GM21515 (cell line): ENCODE measurements around the gene RNF186.
"Not testable (repeated sequence)": the region's sequence is repeated elsewhere in the genome, so short reads cannot be mapped to it uniquely, and the experiment has no call there.

Experiments
- ATAC-seq: cut with Tn5 transposase; IDR thresholded peaks from one replicate; pipeline ENCODE4 v1.9.1; 2021; ENCODE audit not compliant: unreplicated experiment

RNF186 gene, protein sequence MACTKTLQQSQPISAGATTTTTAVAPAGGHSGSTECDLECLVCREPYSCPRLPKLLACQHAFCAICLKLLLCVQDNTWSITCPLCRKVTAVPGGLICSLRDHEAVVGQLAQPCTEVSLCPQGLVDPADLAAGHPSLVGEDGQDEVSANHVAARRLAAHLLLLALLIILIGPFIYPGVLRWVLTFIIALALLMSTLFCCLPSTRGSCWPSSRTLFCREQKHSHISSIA

DNA sequence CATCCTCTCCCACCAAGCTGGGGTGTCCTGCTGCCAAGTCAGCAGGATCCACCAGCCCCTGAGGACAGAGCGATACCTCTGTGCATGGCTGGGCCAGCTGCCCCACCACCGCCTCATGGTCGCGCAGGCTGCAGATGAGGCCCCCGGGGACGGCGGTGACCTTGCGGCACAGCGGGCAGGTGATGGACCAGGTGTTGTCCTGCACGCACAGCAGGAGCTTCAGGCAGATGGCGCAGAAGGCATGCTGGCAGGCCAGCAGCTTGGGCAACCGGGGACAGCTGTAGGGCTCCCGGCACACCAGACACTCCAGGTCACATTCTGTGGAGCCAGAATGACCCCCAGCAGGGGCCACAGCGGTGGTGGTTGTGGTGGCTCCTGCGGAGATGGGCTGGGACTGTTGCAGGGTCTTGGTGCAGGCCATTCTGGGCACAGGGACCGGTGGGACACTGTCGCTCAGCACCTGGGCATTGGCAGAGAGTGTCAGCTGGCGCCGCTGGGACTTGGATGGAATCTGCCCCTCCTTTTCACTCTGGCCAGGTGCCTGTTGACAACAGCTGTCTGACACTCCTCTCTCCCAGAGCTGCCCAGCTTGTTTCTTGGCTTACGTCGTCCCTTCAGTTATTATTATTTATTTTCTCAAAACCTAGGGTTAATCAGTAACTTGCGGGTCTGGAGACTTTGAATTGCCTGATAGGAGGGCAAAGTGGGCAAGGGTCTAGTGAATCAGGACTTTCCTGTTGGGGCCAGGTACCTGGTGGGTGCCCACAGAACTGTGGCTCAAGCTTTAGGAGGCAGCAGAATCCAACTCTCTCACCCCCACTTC lies at the start of gene RNF186:
Gene RNF186 (minus strand): TSS at position 603 of the 823 bp plus-strand sequence. CDS start 182 bp downstream, at position 421.
- no peak for ATAC-seq

DNA sequence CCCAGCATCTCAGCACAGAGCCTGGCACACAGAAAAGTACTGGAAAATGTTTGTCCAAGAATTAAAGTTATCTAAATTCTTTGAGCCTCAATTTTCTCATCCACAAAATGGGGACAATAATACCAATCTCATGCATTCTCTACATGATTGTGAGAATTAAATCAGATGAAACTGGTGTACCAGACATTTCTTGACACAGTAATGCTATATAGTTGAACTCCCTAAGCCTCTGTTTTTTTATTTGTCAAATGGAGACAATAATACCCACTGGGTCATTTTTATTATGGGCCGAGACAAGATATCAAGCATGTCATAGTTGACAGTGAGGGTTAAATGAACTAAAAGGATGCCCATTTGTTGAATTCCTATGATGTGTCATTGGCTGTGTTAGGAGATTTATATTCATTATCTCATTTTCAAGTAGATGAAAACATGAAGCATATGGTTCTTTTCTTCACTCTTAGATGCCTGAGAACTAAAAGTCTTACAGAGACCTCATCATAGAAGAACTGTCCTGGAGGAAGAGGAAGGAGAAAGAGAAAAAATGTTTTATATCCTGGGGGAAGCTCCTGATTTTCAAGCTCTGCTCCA lies 49.6 kb upstream of the RNF186 start:
- ATAC-seq, result no peak

DNA sequence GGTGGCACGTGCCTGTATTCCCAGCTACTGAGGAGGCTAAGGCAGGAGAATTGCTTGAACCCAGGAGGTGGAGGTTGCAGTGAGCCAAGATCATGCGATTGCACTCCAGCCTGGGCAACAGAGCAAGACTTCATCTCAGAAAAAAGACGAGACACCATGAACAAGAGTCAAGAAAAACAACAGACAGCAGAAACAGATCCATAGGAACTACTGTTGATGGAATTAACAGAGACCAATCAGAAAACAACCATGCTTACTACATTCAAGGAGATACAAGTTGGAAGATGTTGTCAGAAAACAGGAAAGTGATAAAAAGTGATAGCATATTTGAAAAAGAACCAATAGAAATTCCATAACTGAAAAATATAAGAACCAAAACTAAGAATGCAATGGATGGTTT lies 47.9 kb upstream of the RNF186 start:
- ATAC-seq, result no peak

DNA sequence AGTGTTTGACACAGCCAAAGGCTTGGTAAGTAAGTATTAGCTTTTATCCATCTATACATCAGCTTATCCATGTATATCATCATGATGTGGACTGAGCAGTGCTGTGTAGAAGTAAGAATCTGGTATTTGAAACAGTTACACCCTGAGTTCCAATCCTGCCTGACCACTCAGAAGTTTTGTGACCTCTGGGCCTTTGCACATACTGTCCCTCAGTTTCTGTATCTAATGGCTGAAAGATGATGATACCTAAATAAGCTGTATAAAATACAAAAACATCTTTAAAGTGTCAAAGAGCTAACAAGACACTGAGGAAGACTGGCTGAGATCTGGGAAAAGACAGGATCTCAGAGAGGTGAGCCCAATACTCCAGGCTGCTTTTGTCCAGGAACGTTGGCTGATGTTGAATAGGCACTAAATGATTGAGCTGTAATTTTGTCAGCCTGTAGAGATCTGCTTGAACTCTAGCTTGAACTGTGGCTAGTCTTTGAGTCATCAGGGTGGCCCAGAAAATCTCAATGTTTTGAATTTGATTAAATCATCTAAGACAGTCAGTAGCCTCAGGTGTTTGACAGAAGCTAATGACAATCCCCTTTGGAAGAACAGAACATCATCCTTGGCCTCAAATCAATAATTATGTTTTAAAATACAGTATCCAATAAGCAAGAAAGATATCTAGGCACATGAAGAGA lies 46.9 kb upstream of the RNF186 start:
- ATAC-seq, result no peak

DNA sequence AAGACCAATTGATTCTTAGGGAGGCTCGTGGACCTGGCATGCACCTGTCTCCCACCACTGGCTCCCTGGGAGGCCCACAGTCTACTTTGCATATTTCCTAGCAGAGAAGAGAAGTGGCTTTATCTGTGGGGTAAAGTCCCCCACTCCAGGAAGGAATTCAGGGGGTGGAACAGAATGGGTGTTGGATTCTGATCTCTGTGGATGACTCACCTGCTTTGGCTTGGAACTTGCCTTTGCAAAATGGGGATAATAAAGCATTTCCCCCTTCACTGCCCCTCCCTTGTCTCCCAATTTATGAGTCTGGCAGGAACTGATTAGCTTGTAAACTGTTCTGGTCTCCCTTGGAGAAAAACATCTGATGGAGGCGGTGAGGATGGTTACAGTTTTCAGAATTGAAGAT lies 46.0 kb upstream of the RNF186 start:
- no peak for ATAC-seq

DNA sequence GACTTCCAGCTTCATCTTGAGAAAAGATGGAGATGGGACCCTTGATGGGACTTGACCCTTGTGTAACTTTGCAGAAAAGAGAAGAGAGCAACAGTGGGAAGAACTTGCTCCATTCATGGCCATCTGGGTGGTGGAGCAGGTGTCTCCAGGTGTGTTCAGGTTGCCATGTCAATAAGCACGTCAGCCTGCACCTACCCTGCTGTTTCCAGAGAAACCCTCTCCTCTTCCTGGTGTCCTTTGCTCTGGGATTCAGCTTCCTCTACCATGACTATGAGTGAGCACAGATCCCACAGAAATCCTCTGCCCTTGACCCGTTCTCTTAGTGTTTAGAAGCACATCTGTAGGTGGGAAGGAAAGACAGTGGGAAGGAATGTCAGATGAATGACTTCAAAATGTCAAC lies 45.3 kb upstream of the RNF186 start:
- ATAC-seq, result no peak

DNA sequence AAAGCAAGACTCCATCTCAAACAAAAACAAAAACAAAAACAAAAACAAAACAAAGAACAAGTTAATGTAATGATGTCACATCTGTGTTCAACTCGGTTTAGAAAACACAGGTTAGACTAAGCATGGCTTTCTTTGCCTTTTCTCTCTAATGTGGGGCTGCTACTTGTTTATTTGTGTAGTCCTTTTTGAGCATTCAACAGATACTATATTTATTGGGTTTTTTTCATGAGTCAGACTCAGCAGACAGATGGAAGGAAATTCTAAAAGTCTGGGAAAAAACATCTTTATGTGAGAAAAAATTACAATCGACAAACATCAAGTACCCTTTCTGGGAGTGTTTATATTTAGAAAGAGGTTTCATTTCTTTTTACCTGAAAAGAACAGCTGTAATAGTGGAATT lies 44.8 kb upstream of the RNF186 start:
- no peak for ATAC-seq

DNA sequence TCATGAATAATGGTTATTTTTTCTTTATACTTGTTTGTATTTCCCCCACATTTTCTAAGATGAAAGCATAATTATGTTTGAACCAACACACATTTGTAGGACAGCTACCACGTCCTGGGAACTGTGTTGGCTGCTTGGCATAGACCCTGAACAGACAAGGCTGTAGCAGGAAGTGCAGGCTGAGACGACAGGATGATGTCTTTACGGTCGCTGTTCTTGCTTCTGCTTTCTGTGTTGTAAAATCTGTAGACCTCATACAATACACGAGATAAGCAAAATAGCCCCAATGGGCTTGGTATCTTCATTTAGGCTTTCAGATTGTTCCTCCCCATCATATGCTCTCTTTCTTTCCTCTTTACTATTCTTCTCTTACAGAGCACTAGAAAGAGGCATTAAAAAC lies 43.8 kb upstream of the RNF186 start:
- no peak for ATAC-seq

DNA sequence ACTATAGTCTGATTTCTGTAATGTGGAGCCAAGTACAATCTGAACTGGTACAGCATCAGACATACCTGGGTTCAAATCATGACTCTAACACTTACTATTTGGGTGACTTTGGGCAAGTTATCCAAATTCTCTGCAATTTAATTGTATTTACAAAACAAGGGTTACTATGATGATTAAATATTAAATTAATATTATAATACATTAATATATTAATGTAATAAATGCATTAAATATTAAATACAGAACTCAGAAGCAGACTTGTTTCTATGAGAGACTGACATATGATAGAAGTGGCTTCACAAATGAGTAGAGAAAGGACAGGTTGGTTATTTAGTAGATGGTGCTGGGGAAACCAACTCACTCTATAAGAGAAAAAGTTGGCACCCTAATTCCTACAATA lies 39.8 kb upstream of the RNF186 start:
- no peak for ATAC-seq

DNA sequence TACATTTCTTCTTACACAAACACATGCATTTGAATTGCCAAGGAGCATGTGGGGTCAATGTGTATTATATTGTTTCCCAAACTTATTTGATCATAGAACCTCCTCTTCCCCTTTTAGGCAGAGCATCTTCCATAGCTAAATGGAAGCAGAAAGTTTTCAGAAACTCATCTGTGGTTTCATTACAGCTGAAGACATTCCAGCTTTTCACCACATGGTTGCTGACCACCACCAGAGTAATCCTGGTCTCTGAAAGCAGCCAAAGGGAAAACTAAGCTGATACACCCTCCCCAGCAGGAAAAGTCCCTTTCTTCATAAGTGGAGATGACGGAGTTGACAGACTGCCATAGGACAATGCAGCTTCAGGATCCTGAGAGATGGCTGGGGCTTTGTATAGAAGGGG lies 37.0 kb upstream of the RNF186 start:
- ATAC-seq, result no peak

DNA sequence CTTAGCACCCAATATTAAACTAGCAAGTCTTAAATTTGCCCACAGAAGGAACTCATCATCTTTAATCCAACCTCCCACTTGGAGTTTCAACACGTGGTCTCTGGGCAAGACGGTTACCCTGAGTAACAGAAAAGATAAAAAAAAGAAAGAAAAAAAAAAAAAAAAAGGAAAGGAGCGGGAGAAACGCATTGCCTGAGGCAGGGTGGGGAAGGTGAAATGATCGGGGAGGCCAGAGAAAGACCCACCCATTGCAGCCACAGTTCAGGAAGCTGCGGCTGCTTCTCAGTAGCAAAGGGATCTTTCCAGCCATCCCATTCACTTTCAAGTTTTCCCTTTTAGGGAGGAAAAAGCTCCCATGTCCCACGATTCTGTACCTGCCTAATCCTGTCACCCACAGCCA lies 35.1 kb upstream of the RNF186 start:
- ATAC-seq, result no peak

DNA sequence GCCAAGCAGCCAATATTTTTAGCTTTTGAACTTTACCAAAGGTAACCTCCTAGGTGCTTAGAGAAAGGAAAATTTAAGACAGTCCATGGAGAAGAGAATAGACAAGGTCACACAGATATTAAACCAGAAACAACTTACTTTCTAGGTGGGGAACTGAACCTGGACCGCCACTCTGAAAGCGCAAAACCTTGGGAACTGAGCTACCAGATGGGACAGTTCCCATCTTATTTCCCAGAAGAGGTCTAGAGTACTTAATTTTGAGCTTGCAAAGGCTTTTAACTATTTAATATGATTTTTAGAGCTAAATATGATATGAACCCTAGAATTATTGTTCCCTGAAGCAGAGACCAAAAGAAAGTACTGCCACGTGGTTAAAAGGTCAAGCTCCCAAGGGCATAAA lies 34.2 kb upstream of the RNF186 start:
- not testable (repeated sequence) for ATAC-seq

DNA sequence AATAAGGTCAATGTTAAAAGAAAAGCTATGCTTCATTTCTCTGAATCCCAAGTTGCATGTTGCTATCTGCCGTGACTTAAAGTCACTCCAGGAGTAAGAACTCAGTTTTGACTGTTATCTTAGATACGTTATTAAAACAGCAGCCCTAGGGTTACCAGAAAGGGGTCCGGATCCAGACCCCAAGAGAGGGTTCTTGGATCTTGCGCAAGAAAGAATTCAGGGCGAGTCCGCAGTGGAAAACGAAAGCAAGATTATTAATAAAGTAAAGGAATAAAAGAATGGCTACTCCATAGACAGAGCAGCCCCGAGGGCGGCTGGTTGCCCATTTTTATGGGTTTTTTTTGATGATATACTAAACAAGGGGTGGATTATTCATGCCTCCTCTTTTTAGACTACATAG lies 32.3 kb upstream of the RNF186 start:
- not testable (repeated sequence) for ATAC-seq

DNA sequence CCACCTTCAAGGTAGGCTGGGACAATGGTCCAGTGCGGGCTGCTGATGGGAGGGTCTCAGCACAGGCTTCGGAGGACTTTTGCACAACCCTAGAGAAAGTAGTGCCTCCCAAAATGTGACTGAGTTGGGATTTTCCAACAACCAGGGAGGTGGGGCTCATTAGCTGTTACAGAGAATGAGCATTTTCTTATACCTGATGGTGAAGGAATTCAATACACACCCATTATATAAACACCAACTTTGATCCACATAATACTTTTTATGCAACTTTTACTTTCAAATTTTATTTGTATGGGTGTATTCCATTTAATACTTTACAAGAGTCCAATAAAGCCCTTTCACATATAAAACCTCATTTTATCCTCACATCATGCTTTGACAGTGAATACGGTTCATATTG lies 31.3 kb upstream of the RNF186 start:
- ATAC-seq, result no peak

DNA sequence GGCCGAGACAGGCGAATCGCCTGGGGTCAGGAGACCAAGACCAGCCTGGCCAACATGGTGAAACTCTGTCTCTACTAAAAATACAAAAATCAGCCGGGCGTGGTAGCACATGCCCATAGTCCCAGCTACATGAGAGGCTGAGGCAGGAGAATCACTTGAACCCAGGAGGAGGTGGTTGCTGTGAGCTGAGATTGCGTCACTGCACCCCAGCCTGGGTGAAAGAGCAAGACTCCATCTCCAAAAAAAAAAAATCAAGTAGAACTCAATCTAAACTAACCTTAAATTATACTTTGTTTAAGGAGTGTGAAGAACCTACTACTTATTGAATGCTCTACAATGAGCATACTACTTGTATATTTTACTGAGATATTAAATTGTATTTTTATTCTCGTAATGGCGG lies 30.5 kb upstream of the RNF186 start:
- no peak for ATAC-seq

DNA sequence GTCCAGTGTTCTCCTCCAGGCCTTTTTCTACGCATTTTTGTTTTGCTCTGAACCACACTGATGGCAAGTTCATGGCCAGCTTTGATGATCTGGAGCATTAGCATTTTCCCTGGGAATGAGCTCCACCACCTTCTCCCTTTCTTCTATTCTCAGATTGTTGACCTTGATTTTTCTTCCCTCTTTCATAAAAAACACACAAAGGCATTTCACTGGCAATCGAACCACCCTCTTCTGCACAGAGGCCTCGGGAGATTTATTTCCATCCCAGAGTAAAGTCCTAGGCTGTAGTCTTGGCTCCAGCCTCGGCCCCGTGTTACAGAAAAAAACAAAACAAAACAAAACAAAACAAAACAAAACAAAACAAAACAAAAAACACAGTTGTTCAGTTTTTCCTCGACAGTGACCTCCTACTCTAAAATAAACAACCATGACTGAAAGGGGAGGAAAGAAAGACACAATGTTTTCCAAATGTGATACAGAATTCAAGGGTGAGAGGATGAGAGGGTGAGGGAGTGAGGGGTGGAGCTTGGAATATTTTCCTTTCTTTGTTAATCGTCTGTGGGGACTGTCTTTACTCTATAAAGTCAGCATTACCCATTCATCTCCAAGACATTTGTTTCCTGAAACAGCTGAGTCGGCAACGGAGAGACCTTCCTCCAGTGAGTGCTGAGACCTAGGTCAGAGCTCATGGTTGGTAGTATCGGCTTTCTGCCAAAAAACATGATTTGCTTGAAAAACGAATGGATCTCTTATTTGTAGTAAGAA lies 29.8 kb upstream of the RNF186 start:
- ATAC-seq, result no peak

DNA sequence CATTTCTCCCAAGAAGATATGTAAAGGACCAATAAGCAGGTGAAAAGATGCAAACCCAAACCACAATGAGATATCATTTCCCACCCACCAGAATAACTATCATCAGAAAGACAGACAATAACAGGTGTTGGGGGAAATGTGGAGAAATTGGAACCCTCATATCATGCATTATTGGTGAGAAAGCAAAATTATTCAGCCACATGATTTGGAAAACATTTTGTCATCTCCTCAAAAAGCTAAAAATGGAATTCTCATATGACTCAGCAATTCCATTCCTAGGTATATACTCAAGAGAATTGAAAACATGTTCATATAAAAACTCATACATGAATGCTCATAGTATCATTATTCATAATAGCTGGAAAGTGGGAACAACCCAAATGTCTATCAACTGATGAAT lies 25.1 kb upstream of the RNF186 start:
- ATAC-seq, result no peak

DNA sequence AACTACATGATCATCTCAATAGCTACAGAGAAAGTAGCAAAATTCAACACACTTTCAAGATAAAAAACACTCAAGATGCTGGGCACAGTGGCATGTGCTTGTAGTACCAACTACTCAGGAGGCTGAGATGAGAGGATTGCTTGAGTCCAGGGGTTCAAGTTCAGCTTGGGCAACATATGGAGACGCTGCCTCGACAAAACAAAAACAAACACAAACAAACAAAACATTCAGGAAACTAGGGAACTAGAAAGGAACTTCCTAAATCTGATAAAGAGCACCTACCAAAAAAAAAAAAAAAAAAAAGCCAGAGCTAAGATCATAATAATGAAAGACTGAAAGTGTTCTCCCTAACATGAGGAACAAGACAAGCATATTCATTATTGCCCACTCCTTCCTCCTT lies 22.8 kb upstream of the RNF186 start:
- no peak for ATAC-seq

DNA sequence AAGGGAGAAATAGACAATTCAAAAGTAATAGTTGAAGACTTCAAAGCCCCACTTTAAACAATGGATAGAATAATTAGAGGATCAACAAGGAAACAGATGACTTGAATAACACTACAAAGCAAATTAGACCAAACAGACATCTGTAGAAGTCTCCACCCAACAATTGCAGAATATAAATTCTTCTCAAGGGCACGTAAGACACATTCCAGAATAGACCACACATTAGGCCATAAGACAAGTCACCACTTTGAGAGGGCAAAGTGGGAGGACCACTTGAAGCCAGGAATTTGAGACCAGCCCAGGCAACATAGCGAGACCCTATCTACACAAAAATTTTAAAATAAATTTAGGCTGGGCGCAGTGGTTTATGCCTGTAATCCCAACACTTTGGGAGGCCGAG lies 20.5 kb upstream of the RNF186 start:
- ATAC-seq, result no peak

DNA sequence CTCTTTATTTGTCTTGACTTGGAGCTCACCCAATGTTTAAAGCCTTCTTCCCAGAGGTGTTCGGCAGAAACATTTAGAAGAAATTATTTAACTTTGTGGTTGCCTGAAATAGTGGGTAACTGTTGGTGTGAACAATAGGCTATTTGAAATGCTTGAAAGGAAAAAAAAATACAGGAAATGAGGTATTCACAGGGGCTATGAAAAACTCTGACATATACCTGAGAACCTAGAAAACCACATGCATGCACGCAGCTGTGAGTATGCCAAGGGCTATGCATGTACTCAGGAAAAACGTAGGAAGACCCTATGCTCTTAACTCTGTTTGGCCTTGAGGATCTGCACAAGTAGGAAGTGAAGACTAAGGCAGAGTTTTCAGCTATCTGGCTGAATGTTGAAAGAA lies 16.4 kb upstream of the RNF186 start:
- no peak for ATAC-seq

DNA sequence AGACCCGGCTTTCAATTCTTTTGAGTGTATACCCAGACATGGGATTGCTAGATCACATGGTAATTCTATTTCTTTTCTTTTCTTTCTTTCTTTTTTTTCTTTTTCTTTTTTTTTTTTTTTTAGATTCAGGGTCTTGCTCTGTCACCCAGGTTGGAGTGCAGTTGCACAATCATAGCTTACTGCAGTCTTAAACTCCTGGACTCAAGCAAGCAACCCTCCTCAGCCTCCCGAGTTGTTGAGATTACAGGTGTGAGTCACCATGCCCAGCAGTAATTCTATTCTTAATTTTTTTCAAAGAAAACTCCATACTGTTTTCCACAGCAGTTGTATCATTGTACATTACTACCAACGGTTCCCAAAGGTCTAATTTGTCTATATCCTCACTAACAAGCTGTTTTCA lies 13.5 kb upstream of the RNF186 start:
- ATAC-seq, result no peak
